HepG2 (cell line): ENCODE data around the gene C1D. TPM values are rescaled to one million over a fixed set of nuclear protein-coding genes. Genes with fewer than 3 reads are reported as not detected.
A peak's percentile ranks its signal among the peaks of the same experiment; 100 is the strongest.

Source experiments
- ARID2 ChIP-seq: sonication (generic); formaldehyde crosslinking; IDR thresholded peaks from 2 replicates; pipeline ENCODE4 v1.8.1; 2022; ENCODE audit warnings: mild to moderate bottlenecking, missing genetic modification reagents, borderline replicate concordance
- BORCS8-MEF2B ChIP-seq: sonication (generic); formaldehyde crosslinking; IDR thresholded peaks from 2 replicates; pipeline ENCODE4 v1.8.0; 2022; ENCODE audit warnings: mild to moderate bottlenecking, missing genetic modification reagents
- CC2D1A ChIP-seq: sonication (generic); formaldehyde crosslinking; IDR thresholded peaks from 2 replicates; pipeline ENCODE4 v1.8.1; 2023; ENCODE audit warnings: mild to moderate bottlenecking, missing genetic modification reagents
- HDAC2 ChIP-seq: sonication (generic); formaldehyde crosslinking; IDR thresholded peaks from 2 replicates; pipeline ENCODE4 v1.4.0; 2020; ENCODE audit warnings: missing genetic modification reagents
- JUN ChIP-seq: sonication (generic); formaldehyde crosslinking; IDR thresholded peaks from 2 replicates; pipeline ENCODE4 v1.4.0; 2020; ENCODE audit warnings: mild to moderate bottlenecking, missing genetic modification reagents
- KLF6 ChIP-seq: IDR thresholded peaks from 2 replicates; pipeline ENCODE4 v1.8.0; 2016; ENCODE audit warnings: missing biosample characterization, missing genetic modification reagents
- ZNF333 ChIP-seq: sonication (generic); formaldehyde crosslinking; IDR thresholded peaks from 2 replicates; pipeline ENCODE4 v1.4.0; 2020; ENCODE audit warnings: mild to moderate bottlenecking, missing genetic modification reagents, borderline replicate concordance
- ZNF567 ChIP-seq: sonication (generic); formaldehyde crosslinking; IDR thresholded peaks from 2 replicates; pipeline ENCODE4 v1.8.1; 2023; ENCODE audit warnings: mild to moderate bottlenecking, missing genetic modification reagents, borderline replicate concordance
- ZNF605 ChIP-seq: sonication (generic); formaldehyde crosslinking; IDR thresholded peaks from 2 replicates; pipeline ENCODE4 v1.8.0; 2022; ENCODE audit warnings: mild to moderate bottlenecking, missing genetic modification reagents
- ZNF761 ChIP-seq: sonication (generic); formaldehyde crosslinking; conservative IDR thresholded peaks from 2 replicates; pipeline ENCODE4 v1.4.0; 2020; ENCODE audit warnings: mild to moderate bottlenecking, missing genetic modification reagents
- polyA plus RNA-seq, 8 experiments: library from polyadenylated mRNA; depleted of rRNA in 3 of 8; stranded (reverse) in 7 of 8; unstranded in 1 of 8; fragments of >200 nt; fragmentation: Illumina TruSeq in 4 of 8; extraction: Trizol in 4 of 8; gene quantifications; 2 replicates each; pipeline versions ENCODE4 v1.2.1 to v1.2.3, GENCODE V29; 2011 to 2016; ENCODE audit warnings: low read depth in 4 of 8, missing spikeins in 1 of 8, mixed read lengths in 1 of 8; ENCODE audit not compliant: insufficient read depth in 1 of 8
- total RNA-seq, 5 experiments: library from RNA; depleted of rRNA; stranded (reverse); fragments of >200 nt; fragmentation: Illumina TruSeq; extraction: Trizol; gene quantifications; 2 replicates each; pipeline ENCODE4 v1.2.3, GENCODE V29; 2016; ENCODE audit warnings: low read depth in 1 of 5
- TF ChIP-seq, protein P1 (sequence below): sonication (generic); formaldehyde crosslinking; IDR thresholded peaks from 2 replicates; pipeline ENCODE4 v1.8.1; 2022; ENCODE audit warnings: low read depth, mild to moderate bottlenecking, missing genetic modification reagents
- TF ChIP-seq, protein P2 (sequence below): IDR thresholded peaks from 2 replicates; pipeline ENCODE4 v1.4.0; 2020; ENCODE audit warnings: mild to moderate bottlenecking, missing genetic modification reagents
- TF ChIP-seq, protein P3 (sequence below): sonication (generic); formaldehyde crosslinking; IDR thresholded peaks from 2 replicates; pipeline ENCODE4 v1.4.0; 2020; ENCODE audit warnings: mild to moderate bottlenecking, missing genetic modification reagents
- TF ChIP-seq, protein P4 (sequence below): IDR thresholded peaks from 2 replicates; pipeline ENCODE4 v1.6.1; 2016; ENCODE audit warnings: mild to moderate bottlenecking
- TF ChIP-seq, protein P5 (sequence below): sonication (generic); formaldehyde crosslinking; IDR thresholded peaks from 2 replicates; pipeline ENCODE4 v1.5.1; 2020; ENCODE audit warnings: mild to moderate bottlenecking, moderate library complexity, missing genetic modification reagents

Gene C1D
- total and polyA plus RNA-seq, 2 of the 13 experiments (the other 11 are each of a cell fraction or from before 2014, with no cell fraction given): 38.1 to 43.5 TPM

DNA sequence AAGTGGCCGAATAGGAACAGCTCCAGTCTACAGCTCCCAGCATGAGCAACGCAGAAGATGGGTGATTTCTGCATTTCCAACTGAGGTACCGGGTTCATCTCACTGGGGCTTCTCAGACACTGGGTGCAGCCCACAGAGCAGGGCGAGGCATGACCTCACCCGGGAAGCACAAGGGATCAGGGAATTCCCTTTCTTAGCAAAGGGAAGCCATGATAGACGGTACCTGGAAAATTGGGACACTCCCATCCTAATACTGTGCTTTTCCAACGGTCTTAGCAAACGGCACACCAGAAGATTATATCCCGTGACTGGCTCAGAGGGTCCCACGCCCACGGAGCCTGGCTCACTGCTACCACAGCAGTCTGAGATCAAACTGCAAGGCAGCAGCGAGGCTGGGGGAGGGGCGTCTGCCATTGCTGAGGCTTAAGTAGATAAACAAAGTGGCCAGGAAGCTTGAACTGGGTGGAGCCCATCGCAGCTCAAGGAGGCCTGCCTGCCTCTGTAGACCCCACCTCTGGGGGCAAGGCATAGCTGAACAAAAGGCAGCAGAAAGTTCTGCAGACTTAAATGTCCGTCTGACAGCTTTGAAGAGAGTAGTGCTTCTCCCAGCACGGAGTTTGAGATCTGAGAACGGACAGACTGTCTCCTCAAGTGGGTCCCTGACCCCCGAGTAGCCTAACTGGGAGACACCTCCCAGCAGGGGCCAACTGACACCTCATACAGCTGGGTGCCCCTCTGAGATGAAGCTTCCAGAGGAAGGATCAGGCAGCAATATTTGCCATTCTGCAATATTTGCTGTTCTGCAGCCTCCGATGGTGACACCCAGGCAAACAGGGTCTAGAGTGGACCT, 1.2 kb upstream of the C1D start (continued):
- TF ChIP-seq, protein P1, sequence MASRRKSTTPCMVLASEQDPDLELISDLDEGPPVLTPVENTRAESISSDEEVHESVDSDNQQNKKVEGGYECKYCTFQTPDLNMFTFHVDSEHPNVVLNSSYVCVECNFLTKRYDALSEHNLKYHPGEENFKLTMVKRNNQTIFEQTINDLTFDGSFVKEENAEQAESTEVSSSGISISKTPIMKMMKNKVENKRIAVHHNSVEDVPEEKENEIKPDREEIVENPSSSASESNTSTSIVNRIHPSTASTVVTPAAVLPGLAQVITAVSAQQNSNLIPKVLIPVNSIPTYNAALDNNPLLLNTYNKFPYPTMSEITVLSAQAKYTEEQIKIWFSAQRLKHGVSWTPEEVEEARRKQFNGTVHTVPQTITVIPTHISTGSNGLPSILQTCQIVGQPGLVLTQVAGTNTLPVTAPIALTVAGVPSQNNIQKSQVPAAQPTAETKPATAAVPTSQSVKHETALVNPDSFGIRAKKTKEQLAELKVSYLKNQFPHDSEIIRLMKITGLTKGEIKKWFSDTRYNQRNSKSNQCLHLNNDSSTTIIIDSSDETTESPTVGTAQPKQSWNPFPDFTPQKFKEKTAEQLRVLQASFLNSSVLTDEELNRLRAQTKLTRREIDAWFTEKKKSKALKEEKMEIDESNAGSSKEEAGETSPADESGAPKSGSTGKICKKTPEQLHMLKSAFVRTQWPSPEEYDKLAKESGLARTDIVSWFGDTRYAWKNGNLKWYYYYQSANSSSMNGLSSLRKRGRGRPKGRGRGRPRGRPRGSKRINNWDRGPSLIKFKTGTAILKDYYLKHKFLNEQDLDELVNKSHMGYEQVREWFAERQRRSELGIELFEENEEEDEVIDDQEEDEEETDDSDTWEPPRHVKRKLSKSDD (CRISPR knock-in tag): peak; percentile 45; the same call in 1 of the 2 replicates
- 0 out of 2 replicates have a peak, but pooled peaks have one; percentile 45 for TF ChIP-seq CC2D1A (CRISPR knock-in tag)
- TF ChIP-seq ZNF333 (CRISPR knock-in tag): 0 out of 2 replicates have a peak, but pooled peaks have one; percentile 27
- TF ChIP-seq, protein P2, sequence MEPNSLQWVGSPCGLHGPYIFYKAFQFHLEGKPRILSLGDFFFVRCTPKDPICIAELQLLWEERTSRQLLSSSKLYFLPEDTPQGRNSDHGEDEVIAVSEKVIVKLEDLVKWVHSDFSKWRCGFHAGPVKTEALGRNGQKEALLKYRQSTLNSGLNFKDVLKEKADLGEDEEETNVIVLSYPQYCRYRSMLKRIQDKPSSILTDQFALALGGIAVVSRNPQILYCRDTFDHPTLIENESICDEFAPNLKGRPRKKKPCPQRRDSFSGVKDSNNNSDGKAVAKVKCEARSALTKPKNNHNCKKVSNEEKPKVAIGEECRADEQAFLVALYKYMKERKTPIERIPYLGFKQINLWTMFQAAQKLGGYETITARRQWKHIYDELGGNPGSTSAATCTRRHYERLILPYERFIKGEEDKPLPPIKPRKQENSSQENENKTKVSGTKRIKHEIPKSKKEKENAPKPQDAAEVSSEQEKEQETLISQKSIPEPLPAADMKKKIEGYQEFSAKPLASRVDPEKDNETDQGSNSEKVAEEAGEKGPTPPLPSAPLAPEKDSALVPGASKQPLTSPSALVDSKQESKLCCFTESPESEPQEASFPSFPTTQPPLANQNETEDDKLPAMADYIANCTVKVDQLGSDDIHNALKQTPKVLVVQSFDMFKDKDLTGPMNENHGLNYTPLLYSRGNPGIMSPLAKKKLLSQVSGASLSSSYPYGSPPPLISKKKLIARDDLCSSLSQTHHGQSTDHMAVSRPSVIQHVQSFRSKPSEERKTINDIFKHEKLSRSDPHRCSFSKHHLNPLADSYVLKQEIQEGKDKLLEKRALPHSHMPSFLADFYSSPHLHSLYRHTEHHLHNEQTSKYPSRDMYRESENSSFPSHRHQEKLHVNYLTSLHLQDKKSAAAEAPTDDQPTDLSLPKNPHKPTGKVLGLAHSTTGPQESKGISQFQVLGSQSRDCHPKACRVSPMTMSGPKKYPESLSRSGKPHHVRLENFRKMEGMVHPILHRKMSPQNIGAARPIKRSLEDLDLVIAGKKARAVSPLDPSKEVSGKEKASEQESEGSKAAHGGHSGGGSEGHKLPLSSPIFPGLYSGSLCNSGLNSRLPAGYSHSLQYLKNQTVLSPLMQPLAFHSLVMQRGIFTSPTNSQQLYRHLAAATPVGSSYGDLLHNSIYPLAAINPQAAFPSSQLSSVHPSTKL: 0 out of 2 replicates have a peak, but pooled peaks have one; percentile 39
- TF ChIP-seq, protein P3, sequence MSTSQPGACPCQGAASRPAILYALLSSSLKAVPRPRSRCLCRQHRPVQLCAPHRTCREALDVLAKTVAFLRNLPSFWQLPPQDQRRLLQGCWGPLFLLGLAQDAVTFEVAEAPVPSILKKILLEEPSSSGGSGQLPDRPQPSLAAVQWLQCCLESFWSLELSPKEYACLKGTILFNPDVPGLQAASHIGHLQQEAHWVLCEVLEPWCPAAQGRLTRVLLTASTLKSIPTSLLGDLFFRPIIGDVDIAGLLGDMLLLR: 0 out of 2 replicates have a peak, but pooled peaks have one; percentile 55
- 0 out of 2 replicates have a peak, but pooled peaks have one; percentile 37 for TF ChIP-seq ZNF567 (CRISPR knock-in tag)
- TF ChIP-seq ZNF605 (CRISPR knock-in tag): peak; percentile 67; the same call in 1 of the 2 replicates
- peak; percentile 58; the same call in 1 of the 2 replicates for TF ChIP-seq BORCS8-MEF2B
- 0 out of 2 replicates have a peak, but pooled peaks have one; percentile 40 for TF ChIP-seq KLF6 (CRISPR knock-in tag)
- TF ChIP-seq, protein P4, sequence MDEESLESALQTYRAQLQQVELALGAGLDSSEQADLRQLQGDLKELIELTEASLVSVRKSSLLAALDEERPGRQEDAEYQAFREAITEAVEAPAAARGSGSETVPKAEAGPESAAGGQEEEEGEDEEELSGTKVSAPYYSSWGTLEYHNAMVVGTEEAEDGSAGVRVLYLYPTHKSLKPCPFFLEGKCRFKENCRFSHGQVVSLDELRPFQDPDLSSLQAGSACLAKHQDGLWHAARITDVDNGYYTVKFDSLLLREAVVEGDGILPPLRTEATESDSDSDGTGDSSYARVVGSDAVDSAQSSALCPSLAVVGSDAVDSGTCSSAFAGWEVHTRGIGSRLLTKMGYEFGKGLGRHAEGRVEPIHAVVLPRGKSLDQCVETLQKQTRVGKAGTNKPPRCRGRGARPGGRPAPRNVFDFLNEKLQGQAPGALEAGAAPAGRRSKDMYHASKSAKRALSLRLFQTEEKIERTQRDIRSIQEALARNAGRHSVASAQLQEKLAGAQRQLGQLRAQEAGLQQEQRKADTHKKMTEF (CRISPR knock-in tag): peak; percentile 18; the same call in 1 of the 2 replicates
- TF ChIP-seq ARID2 (CRISPR knock-in tag): peak; percentile 52; the same call in 1 of the 2 replicates
- peak; percentile 11; the same call in 1 of the 2 replicates for TF ChIP-seq HDAC2
- 0 out of 2 replicates have a peak, but pooled peaks have one; percentile 57 for TF ChIP-seq ZNF761 (CRISPR knock-in tag)
- TF ChIP-seq JUN (CRISPR knock-in tag): peak; percentile 44
- TF ChIP-seq, protein P5, sequence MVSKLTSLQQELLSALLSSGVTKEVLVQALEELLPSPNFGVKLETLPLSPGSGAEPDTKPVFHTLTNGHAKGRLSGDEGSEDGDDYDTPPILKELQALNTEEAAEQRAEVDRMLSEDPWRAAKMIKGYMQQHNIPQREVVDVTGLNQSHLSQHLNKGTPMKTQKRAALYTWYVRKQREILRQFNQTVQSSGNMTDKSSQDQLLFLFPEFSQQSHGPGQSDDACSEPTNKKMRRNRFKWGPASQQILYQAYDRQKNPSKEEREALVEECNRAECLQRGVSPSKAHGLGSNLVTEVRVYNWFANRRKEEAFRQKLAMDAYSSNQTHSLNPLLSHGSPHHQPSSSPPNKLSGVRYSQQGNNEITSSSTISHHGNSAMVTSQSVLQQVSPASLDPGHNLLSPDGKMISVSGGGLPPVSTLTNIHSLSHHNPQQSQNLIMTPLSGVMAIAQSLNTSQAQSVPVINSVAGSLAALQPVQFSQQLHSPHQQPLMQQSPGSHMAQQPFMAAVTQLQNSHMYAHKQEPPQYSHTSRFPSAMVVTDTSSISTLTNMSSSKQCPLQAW (CRISPR knock-in tag): 0 out of 2 replicates have a peak, but pooled peaks have one; percentile 4
